Vagina (tissue), 2 donors: ENCODE results near the gene CLIC3. TPM values are rescaled to one million over a fixed set of nuclear protein-coding genes. Genes with fewer than 3 reads are reported as not detected.
"Not testable (repeated sequence)": the region's sequence is repeated elsewhere in the genome, so short reads cannot be mapped to it uniquely, and the experiment has no call there.

Experiments
- DNase-seq, 2 donors: peaks; one replicate each; pipeline ENCODE4 v3.0.0-alpha.2; 2017; ENCODE audit errors: extremely low spot score in 2 of 2
- H3K27ac ChIP-seq: fragments of 200-600 bp; sonication (generic); one replicate; pipeline ENCODE4 v1.5.1; 2019
- H3K27me3 ChIP-seq: fragments of 200-600 bp; sonication (generic); one replicate; pipeline ENCODE4 v1.5.1; 2019
- H3K36me3 ChIP-seq, 2 donors: fragments of 200-600 bp; sonication (generic); one replicate each; pipeline ENCODE4 v1.5.1; 2017 to 2019
- H3K4me1 ChIP-seq: fragments of 200-600 bp; sonication (generic); one replicate; pipeline ENCODE4 v1.5.1; 2019
- H3K4me3 ChIP-seq, 2 donors: fragments of 200-600 bp; sonication (generic); 1 replicate in 1 of 2; 2 replicates in 1 of 2; pipeline ENCODE4 v1.5.1; 2016 to 2019
- H3K9me3 ChIP-seq: fragments of 200-600 bp; sonication (generic); one replicate; pipeline ENCODE4 v1.5.1; 2019
- CTCF ChIP-seq, 3 experiments: fragments of 450-650 bp in 2 of 3; fragments of 200-600 bp in 1 of 3; sonication (generic) in 1 of 3; IDR thresholded peaks; one replicate each; pipeline ENCODE4 v1.5.1; 2017 to 2019; ENCODE audit warnings: antibody characterized with exemption in 3 of 3, mild to moderate bottlenecking in 2 of 3, moderate library complexity in 2 of 3
- POLR2A ChIP-seq, 2 donors: fragments of 450-650 bp; IDR thresholded peaks; one replicate each; pipeline ENCODE4 v1.6.1; 2017; ENCODE audit warnings: antibody characterized with exemption in 2 of 2, mild to moderate bottlenecking in 2 of 2, moderate library complexity in 2 of 2
- POLR2AphosphoS5 ChIP-seq, 2 donors: sonication (generic); formaldehyde crosslinking; IDR thresholded peaks; one replicate each; pipeline ENCODE4 v1.9.0; 2017; ENCODE audit warnings: antibody characterized with exemption in 2 of 2, mild to moderate bottlenecking in 2 of 2, low read depth in 1 of 2; ENCODE audit not compliant: insufficient read depth in 1 of 2
- intact Hi-C: fragments of 100-400 bp; cut with DNase I; formaldehyde crosslinking; loops from one replicate; pipeline ENCODE4 v1.15.1; 2023
- total RNA-seq: library from RNA; depleted of rRNA; stranded (reverse); fragments of >200 nt; gene quantifications from one replicate; pipeline ENCODE4 v1.2.3, GENCODE V29; 2016

The CLIC3 gene
- total RNA-seq, 1 donor from 2014 or later, result 23.6 TPM

- no peak overlapping the region for H3K27ac ChIP-seq
- intact Hi-C loops, result no loop called here
- H3K4me1 ChIP-seq, result peaks cover 15% of the 10 kb centered on the region
- no peaks in the 10 kb centered on the region for H3K9me3 ChIP-seq
- TF ChIP-seq POLR2AphosphoS5 (IDR thresholded peaks at IDR 0.05; ENCODE audit: insufficient read depth in 1 of 2, low read depth in 1 of 2) (no peak), POLR2A (IDR thresholded peaks at IDR 0.05) (no peak), CTCF (IDR thresholded peaks at IDR 0.05) (peak; percentile 75 to 86 (median 76))
- peaks cover 0 to 7% of the 10 kb centered on the region in 2 donors for H3K36me3 ChIP-seq
- no peak for DNase-seq
- H3K27me3 ChIP-seq, result no peaks in the 10 kb centered on the region
- H3K4me3 ChIP-seq, result no peak overlapping the region
Observed at GRCh38 chr9:137034709-137035506, 38.5 kb upstream of the CLIC3 start.

GRCh38 chr9:137034039-137034708, 37.8 kb upstream of the CLIC3 start:
- no peaks in the 10 kb centered on the region for H3K27me3 ChIP-seq
- intact Hi-C loops, result no loop called here
- no peaks in the 10 kb centered on the region for H3K36me3 ChIP-seq
- peaks cover 19% of the 10 kb centered on the region for H3K4me1 ChIP-seq
- no peak for DNase-seq
- H3K27ac ChIP-seq, result no peak overlapping the region
- no peaks in the 10 kb centered on the region for H3K9me3 ChIP-seq
- TF ChIP-seq CTCF (IDR thresholded peaks at IDR 0.05) (no peak), POLR2A (IDR thresholded peaks at IDR 0.05) (no peak), POLR2AphosphoS5 (IDR thresholded peaks at IDR 0.05; ENCODE audit: insufficient read depth in 1 of 2, low read depth in 1 of 2) (no peak)
- peak overlapping the region in 1 of 2 donors; percentile 16 for H3K4me3 ChIP-seq

- H3K4me1 ChIP-seq, result peaks cover 26% of the 10 kb centered on the region
- intact Hi-C loops, H3K9me3 ChIP-seq, H3K27me3 ChIP-seq, DNase-seq, H3K27ac ChIP-seq, H3K36me3 ChIP-seq: not testable (repeated sequence)
- H3K4me3 ChIP-seq, result peak overlapping the region in 1 of 2 donors; percentile 16
Observed at GRCh38 chr9:137033481-137033880, 37.1 kb upstream of the CLIC3 start.

- Histone ChIP-seq H3K27ac (no peak overlapping the region), H3K27me3 (no peaks in the 10 kb centered on the region), H3K4me1 (peaks cover 29% of the 10 kb centered on the region), H3K36me3 (no peaks in the 10 kb centered on the region), H3K4me3 (no peak overlapping the region), H3K9me3 (no peaks in the 10 kb centered on the region)
- no peak for DNase-seq
- no peak for TF ChIP-seq POLR2A (IDR thresholded peaks at IDR 0.05)
- TF ChIP-seq POLR2AphosphoS5 (IDR thresholded peaks at IDR 0.05; ENCODE audit: insufficient read depth in 1 of 2, low read depth in 1 of 2), result no peak
- TF ChIP-seq CTCF (IDR thresholded peaks at IDR 0.05), result no peak
- intact Hi-C loops, result no loop called here
Observed at GRCh38 chr9:137032858-137033257, 36.5 kb upstream of the CLIC3 start.

- no peak for DNase-seq
- H3K36me3 ChIP-seq, result no peaks in the 10 kb centered on the region
- TF ChIP-seq POLR2A (IDR thresholded peaks at IDR 0.05), result no peak
- no peak for TF ChIP-seq CTCF (IDR thresholded peaks at IDR 0.05)
- TF ChIP-seq POLR2AphosphoS5 (IDR thresholded peaks at IDR 0.05; ENCODE audit: insufficient read depth in 1 of 2, low read depth in 1 of 2), result no peak
- no peak within 1 kb of the TSS for H3K4me3 ChIP-seq
- H3K27me3 ChIP-seq, result no peaks in the 10 kb centered on the region
- H3K27ac ChIP-seq, result no peak within 1 kb of the TSS
- peaks cover 35% of the 10 kb centered on the region for H3K4me1 ChIP-seq
- H3K9me3 ChIP-seq, result no peaks in the 10 kb centered on the region
- intact Hi-C loops, result no loop called here
Observed at GRCh38 chr9:137031904-137032640, 35.7 kb upstream of the CLIC3 start, which contains the start of gene FUT7. TSS of gene FUT7 (minus strand) at chr9:137032088. CDS start at chr9:137031991, 97 bp downstream.
